GM06990 (cell line): ENCODE data around the gene RCHY1.
"Not testable (repeated sequence)": the region's sequence is repeated elsewhere in the genome, so short reads cannot be mapped to it uniquely, and the experiment has no call there.

Experiments
- DNase-seq: peaks from one replicate; pipeline ENCODE4 v3.0.0-alpha.2; 2011; ENCODE audit not compliant: insufficient read length; ENCODE audit errors: extremely low read depth
- H3K27me3 ChIP-seq: replicated peaks from 2 replicates; pipeline ENCODE4 v1.6.0; 2011; ENCODE audit warnings: low read length; ENCODE audit not compliant: control insufficient read depth, insufficient read depth
- H3K36me3 ChIP-seq: 2 replicates; pipeline ENCODE4 v1.5.1; 2011; ENCODE audit warnings: low read length; ENCODE audit not compliant: control insufficient read depth, insufficient read depth
- H3K4me3 ChIP-seq: replicated peaks from 2 replicates; pipeline ENCODE4 v1.5.1; 2011; ENCODE audit warnings: low read depth, mild to moderate bottlenecking, control low read depth, low read length
- TF ChIP-seq, protein P1 (sequence below): IDR thresholded peaks from 2 replicates; pipeline ENCODE4 v1.5.1; 2011; ENCODE audit warnings: low read length, control low read depth, mild to moderate bottlenecking, inconsistent platforms; ENCODE audit not compliant: insufficient read depth, poor library complexity, severe bottlenecking

RCHY1 gene

DNA sequence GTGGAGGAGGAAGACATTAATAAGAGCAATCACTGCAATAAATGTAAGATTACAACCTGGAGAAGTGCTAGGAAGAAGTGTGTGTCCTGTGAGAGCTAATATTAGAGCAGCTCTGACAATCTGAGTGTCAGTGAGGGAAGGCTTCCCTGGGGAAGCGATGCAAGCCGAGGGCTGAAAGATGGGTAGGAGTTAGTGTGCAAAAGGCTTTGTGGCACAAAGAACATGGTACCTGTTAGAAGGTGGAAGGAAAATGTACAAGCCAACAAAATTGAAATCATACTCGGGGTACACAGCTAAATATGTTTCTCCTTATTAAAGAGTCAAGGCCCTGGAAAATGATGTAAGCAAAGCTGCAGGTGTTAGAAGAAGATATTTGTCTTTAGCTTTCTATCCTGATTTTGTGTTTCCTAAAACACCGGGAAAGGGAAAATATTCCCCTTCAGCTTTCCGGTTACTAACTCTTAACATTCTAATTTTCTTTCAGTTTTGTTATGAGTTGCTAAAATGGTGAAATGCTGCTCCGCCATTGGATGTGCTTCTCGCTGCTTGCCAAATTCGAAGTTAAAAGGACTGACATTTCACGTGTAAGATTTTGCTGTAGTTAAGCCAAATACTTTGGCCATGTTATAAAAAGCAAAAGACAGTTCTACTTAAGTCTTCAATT lies 878 bp upstream of the RCHY1 start:
- H3K27me3 ChIP-seq = no peaks in the 10 kb centered on the region
- peaks cover 3% of the 10 kb centered on the region for H3K36me3 ChIP-seq
- TF ChIP-seq, protein P1, sequence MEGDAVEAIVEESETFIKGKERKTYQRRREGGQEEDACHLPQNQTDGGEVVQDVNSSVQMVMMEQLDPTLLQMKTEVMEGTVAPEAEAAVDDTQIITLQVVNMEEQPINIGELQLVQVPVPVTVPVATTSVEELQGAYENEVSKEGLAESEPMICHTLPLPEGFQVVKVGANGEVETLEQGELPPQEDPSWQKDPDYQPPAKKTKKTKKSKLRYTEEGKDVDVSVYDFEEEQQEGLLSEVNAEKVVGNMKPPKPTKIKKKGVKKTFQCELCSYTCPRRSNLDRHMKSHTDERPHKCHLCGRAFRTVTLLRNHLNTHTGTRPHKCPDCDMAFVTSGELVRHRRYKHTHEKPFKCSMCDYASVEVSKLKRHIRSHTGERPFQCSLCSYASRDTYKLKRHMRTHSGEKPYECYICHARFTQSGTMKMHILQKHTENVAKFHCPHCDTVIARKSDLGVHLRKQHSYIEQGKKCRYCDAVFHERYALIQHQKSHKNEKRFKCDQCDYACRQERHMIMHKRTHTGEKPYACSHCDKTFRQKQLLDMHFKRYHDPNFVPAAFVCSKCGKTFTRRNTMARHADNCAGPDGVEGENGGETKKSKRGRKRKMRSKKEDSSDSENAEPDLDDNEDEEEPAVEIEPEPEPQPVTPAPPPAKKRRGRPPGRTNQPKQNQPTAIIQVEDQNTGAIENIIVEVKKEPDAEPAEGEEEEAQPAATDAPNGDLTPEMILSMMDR = no peak
- peak; percentile 27 for DNase-seq
- peak overlapping the region; percentile 64 for H3K4me3 ChIP-seq

DNA sequence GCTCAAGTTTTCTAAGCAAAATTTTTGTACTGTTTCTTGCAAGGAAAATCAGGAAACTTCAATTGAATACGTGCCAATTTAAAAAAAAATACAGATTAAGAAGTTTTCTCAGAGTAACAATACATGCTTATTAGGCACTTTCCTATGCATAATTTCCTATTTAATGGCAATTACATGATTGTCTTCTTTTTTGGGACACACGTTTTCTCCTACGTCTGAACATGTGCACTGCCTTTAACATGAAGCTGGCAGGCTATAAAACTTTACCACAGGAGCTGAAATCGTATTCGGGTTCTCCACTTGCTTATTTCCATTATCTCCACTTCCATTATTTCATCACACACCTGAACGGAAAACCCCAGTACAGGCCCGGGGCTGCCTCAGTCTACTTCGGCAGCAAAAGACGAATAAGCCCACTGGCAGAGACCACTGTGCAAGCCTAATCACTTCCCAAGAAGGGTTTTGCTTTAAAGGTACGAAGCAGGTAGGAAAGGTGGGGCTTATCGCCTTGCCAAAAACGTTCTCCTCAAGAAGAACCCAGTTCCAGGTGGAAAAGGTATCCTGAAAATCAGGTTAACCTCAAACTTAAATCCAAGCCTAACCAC lies 575 bp downstream of the RCHY1 start:
- peaks cover 3% of the 10 kb centered on the region for H3K36me3 ChIP-seq
- TF ChIP-seq, protein P1 = no peak
- peak overlapping the region; percentile 64 for H3K4me3 ChIP-seq
- no peaks in the 10 kb centered on the region for H3K27me3 ChIP-seq
- DNase-seq = no peak

DNA sequence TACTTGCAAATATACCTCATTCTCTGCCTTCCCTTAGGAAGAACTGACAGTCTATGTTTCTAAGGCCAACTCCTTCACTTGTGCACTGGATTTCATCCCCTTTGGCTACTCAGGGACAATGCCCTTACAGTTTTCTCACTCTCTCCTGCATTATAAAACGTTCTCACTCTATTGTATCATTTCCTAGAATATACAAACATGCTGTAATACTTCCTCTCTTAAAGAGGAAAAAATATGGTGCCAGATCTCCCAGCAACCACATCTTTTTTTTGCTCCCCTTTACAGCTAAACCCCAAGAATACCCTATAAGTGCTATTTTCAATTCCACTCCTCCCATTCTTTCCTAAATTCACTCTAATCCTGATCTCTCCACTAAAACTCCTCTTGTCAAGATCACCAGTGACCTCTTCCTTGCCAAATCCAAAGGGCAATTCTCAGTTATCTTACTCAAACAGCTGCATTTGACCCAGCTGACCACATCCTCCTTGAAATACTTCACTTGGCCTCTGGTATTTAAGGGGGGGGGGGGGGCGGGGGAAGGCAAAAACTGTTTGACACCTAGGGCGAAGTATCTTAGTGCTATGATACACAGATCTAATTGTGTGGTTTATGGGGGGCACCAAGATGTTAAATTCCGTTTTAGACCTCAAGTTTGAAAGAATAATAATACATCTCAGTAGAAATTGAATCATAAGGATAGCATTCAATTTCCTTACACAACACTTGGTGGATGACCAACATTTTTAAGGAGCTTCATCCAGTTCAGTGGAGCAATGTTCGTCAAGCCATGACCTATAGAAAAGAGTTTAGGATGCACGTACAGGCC lies 1.6 kb downstream of the RCHY1 start:
- Histone ChIP-seq H3K27me3 (no peaks in the 10 kb centered on the region), H3K36me3 (peaks cover 2% of the 10 kb centered on the region), H3K4me3 (peak overlapping the region; percentile 64)
- TF ChIP-seq, protein P1 = no peak
- DNase-seq = peak; percentile 25

DNA sequence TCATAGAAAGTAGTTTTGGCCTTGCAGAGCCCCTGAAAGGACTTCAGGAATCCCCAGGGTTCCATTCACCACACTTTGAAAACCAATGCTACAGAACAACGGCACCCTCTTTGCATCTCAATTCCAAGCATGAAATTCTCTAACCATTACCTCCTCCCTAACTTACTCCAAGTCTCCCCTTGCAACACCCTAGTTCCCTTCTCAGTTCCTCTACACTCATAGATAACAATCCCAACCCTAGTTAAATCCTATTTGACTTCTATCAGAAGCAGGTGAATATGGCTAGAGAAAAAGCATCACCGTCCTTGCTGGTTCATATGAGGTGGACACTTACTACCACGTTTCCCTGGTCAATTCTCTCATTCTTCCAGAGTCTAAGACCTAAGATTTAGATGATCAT lies 2.4 kb downstream of the RCHY1 start:
- Histone ChIP-seq H3K4me3 (peak overlapping the region; percentile 41), H3K27me3 (no peaks in the 10 kb centered on the region), H3K36me3 (no peaks in the 10 kb centered on the region)
- TF ChIP-seq, protein P1 = no peak
- no peak for DNase-seq

DNA sequence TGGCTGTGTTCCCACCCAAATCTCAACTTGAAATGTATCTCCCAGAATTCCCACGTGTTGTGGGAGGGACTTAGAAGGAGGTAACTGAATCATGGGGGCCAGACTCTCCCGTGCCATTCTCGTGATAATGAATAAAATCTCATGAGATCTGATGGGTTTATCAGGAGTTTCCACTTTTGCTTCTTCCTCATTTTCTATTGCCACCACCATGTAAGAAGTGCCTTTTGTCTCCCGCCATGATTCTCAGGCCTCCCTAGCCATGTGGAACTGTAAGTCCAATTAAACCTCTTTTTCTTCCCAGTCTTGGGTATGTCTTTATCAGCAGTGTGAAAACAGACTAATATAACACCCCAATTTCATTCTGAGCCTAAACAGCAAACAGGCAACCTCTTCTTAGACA lies 4.6 kb downstream of the RCHY1 start:
- not testable (repeated sequence) for H3K36me3 ChIP-seq, DNase-seq, H3K4me3 ChIP-seq, H3K27me3 ChIP-seq

DNA sequence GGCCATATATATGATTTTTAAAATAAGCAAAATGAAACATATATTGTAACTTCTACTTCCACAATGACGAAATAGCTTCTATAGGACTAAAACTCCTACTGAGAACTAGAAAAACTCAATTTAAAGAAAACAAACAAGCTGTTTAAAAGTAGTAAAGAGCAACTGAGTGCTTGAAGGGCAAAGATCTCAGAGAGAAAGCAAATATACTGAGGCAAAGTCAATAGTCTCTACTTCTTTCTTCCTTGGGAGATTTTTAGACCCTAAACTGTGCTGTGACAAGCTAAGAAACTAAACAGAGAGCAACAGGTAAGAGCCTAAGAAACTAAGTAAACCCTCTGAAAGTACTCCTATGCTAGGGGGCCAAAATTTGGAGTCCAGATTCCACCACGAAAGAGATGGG lies 8.6 kb downstream of the RCHY1 start:
- no peak for DNase-seq
- H3K36me3 ChIP-seq = no peaks in the 10 kb centered on the region; the same call in none of the 2 replicates
- TF ChIP-seq, protein P1 = no peak
- no peak overlapping the region for H3K4me3 ChIP-seq
- no peaks in the 10 kb centered on the region for H3K27me3 ChIP-seq
